ENCODE measurements around the gene MAP3K10.

The MAP3K10 gene

DNA sequence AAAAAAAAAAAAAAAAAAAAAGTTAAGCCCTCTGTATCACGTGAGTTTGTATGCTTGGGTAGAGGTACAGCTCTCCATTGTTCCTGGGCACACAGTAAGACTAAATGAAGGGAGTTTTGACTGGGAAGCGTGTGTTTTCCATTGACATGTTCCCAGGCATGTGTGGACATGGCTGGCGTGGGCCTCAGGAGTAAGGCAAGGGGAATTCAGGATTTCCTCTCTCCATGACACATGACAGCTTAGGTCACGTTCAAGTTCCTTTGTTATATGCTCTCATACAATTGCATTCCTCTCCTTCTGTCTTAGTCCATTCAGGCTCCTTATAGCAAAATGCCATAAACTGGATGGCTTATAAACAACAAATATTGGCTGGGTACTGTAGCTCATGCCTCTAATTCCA, 17.1 kb upstream of the MAP3K10 start:
- no peak for DNase-seq (ENCODE audit: low read depth)

DNA sequence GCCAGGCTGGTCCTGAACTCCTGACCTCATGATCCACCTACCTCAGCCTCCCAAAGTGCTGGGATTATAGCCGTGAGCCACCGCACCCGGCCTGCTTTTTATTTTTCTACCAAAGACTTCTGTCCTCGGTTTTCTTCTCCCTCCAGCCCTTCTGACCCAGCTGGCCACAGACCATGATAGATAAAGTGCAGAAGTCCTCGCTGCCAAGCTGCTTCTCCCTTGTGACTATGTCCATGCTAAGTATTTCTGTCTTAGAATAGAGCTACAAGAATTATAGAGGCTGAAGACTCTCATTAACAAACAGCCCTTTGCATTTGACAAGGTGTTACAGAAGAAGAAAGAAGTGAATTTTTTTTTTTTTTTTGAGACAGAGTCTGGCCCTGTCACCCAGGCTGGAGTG, 15.4 kb upstream of the MAP3K10 start:
- no peak for DNase-seq (ENCODE audit: low read depth)

DNA sequence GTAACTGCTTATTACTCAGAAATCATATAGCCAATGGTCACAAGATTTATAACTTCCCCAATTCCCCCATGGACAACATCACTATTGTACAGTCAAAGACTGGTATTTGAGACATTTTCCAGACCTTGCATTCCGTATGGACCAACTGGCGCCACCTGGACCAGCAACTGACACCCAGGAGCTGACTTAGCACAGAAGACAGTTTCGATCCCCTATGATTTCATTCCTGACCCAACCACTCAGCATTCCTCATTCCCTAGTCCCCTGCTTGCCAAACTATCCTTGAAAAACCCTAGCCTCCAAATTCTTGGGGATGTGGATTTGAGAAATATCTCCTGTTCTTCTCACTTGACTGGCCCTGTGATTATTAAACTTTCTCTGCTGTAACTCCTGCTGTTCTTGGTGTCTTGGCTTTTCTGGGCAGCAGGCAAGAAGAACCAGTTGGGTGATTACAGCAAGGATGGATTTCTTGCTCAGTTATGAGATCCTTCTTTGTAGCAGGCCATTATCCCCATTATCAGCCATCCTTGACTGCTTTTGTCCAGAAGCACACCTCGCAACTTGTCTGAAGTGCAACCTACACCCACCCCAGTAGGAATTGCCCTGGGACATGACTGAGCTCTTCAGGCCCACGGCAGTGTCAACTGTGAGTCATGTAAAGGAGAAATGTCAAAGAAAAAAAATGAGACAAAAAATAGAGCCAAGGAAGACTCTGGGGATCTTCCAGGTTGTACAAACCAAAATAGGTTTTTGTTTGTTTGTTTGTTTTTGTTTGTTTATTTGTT, 13.7 kb upstream of the MAP3K10 start:
- DNase-seq (ENCODE audit: low read depth), result no peak

DNA sequence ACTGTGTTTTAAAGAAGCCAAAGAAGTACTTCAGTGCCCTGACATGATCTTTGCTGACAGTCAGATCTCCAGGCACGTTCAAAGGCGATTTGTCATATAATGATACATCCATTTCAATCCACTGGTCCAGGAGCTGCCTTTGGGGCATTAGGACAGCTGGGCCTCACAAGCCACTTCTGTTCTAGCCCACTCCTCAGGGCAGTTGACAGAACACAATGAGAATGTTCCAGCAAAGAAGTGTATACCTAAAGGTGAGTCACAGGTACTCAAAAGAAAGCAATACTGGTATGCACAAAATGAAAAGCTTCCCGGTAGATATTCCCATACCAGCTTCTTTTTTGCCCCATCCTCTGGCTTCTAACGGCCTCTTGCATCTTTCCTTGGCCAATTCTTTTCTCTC, 12.5 kb upstream of the MAP3K10 start:
- DNase-seq (ENCODE audit: low read depth), result no peak

DNA sequence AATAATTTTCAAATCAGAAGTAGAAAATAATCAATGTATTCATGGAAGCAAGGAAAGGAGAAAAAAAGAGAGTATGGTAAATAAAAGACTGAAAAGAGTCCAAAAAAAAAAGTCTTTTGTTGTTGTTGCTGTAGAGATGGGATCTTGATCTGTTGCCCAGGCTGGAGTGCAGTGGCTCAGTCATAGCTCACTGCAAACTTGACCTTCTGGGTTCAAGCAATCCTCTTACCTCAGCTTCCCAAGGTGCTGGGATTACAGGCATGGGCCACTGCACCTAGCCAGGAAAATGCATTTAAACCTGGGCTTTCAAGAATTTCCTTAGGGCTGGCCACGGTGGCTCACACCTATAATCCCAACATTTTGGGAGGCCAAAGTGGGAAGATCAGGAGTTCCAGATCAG, 7.0 kb upstream of the MAP3K10 start:
- DNase-seq (ENCODE audit: low read depth), result no peak

DNA sequence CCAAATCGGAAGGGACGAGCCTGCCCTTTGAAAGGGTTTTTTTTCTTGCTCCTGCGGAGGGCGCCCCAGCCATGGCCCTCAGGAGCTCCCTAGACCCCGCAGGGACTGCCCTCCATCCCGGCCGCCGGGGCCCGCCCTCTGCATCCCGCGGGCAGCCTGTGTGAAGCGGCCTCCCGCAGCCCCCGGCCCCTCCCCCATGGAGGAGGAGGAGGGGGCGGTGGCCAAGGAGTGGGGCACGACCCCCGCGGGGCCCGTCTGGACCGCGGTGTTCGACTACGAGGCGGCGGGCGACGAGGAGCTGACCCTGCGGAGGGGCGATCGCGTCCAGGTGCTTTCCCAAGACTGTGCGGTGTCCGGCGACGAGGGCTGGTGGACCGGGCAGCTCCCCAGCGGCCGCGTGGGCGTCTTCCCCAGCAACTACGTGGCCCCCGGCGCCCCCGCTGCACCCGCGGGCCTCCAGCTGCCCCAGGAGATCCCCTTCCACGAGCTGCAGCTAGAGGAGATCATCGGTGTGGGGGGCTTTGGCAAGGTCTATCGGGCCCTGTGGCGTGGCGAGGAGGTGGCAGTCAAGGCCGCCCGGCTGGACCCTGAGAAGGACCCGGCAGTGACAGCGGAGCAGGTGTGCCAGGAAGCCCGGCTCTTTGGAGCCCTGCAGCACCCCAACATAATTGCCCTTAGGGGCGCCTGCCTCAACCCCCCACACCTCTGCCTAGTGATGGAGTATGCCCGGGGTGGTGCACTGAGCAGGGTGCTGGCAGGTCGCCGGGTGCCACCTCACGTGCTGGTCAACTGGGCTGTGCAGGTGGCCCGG, 815 bp downstream of the MAP3K10 start:
- no peak for DNase-seq (ENCODE audit: low read depth)

DNA sequence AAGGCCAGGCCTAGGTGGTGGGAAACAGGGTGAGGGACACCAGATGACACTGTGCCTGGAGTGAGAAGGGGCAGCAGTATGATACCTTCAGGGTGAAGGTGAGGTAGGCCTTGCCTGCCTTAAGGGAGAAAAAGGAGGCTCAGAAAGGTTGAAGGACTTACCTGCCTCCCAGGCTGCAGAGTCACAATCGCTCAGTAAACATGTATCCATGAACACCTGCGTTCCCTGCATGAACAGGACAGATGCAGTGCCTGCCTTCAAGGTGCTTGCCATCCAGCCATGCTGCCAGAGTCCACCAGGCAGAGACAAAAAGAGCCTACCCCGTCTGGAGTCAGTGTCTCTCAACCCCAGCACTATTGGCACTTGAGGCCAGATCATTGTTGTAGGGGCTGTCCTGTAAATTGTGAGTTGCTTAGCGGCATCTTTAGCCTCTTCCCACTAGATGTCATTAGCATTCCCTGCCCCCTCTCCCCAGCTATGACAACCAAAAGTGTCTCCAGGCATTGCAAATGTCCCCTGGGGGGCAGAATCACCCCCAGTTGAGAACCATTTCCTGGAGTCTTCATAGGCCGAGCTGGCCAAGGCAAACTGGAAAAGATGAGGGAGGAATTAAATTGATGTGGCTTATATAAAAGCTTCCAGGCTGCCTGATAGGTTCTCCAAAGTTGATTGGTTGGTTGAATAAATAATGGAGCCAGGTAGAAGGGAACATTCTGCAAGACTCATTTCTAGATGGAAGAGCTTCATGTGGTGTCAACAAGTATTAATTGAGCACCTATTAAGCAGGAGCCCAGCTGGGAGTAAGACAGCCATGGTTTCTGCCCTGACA, 1.7 kb downstream of the MAP3K10 start:
- DNase-seq (ENCODE audit: low read depth), result no peak

DNA sequence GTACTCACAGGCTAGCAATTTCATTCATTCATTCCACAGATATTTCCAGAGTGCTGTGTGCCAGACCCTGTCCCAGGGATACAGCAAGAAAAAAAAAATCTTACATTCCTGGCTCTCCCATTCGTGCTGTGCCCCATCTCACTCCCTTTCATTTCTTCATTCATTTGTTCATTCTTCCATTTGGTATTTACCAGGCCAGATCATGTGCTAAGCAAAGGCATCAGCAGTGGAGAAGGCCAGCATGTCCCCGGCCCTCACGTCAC, 2.3 kb downstream of the MAP3K10 start:
- no peak for DNase-seq (ENCODE audit: low read depth)

DNA sequence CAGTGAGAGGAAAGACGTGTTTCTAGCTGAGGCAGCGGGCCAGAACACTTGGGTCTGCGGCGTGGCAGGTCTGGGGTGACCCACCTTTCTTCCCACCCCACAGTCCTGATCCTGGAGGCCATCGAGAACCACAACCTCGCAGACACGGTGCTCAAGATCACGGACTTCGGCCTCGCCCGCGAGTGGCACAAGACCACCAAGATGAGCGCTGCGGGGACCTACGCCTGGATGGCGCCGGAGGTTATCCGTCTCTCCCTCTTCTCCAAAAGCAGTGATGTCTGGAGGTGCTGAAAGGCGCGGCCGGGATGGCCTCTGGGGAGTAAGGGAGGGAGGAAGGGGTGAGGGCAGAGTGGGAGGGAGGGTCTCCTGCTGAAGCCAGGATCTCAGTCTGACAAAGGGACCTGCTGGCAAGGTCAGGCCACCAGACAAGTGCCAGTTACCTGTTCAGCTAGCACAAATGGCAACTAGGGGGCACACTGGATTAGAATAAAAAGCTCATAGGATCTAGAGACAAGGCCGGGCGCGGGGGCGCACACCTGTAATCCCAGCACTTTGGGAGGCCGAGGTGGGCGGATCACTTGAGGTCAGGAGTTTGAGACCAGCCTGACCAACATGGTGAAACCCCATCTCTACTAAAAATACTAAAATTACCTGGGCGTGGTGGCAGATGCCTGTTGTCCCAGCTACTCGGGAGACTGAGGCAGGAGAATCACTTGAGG, 7.2 kb downstream of the MAP3K10 start:
- DNase-seq (ENCODE audit: low read depth), result no peak

DNA sequence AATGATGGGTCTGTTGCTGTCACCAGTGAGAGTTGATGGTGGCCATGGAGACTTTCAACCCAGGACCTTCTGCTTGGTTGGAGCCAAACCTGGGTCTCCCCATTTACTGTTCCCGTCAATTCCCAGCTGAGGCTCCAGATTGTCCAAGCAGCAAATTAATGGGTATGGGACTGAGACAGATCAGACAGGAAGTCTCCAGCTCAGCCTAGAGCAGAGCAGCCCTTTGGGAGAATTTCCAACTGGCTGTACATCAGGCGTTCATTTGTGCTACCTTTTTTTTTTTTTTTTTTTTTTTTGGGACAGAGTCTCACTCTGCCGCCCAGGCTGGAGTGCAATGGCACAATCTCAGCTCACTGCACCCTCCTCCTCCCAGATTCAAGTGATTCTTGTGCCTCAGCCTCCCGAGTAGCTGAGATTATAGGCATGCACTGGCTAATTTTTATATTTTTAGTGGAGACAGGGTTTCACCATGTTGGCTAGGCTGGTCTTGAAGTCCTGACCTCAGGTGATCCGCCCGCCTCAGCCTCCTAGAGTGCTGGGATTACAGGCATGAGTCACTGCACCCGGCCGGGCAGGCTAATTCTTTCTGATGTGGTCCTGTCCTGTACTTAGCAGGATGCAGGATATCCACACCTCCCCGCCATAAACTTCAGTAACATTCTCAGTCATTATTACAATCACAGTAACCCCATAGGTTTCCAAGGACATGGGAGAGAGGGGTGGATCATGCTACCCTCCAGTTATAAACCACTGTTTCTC, 9.3 kb downstream of the MAP3K10 start:
- no peak for DNase-seq (ENCODE audit: low read depth)

DNA sequence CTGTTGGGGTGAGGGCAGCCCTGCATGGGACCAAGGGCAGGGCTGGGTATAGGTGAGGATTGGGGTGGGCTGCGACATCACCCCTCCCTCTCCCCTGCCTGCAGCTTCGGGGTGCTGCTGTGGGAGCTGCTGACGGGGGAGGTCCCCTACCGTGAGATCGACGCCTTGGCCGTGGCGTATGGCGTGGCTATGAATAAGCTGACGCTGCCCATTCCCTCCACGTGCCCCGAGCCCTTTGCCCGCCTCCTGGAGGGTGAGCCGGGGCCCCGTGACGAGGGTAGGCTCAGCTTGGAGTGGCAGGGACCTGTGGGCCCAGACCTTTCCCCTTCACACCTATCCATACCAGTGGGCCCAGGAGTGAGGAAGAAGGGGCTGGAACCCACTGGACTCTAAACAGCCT, 13.2 kb downstream of the MAP3K10 start:
- no peak for DNase-seq (ENCODE audit: low read depth)

DNA sequence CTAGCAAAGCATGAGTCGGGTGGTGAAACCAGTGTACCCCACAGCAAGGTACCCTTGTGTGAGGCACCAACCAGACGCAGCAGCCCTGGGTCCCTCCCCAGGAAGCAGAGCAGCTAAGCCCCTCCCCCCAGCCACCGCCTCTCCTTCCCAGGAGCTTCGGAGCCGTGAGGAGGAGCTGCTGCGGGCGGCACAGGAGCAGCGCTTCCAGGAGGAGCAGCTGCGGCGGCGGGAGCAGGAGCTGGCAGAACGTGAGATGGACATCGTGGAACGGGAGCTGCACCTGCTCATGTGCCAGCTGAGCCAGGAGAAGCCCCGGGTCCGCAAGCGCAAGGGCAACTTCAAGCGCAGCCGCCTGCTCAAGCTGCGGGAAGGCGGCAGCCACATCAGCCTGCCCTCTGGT, 14.5 kb downstream of the MAP3K10 start:
- no peak for DNase-seq (ENCODE audit: low read depth)

DNA sequence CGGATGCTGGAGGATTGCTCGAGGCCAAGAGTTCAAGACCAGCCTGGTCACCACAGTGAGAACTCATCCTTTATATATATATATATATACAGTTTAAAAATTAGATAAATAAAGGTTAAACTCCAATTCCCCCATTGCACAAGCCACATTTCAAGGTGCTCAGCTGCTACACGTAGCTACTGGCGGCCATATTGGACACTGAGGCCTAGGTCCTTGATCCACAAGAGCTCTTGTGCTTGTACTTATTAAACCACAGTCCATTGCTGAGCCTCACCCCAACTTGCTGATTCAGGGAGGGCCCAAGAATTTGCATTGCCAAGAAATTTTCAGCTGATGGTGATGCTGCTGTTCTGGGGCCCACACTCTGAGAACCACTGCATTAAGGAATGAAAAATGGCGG, 17.4 kb downstream of the MAP3K10 start:
- no peak for DNase-seq (ENCODE audit: low read depth)

DNA sequence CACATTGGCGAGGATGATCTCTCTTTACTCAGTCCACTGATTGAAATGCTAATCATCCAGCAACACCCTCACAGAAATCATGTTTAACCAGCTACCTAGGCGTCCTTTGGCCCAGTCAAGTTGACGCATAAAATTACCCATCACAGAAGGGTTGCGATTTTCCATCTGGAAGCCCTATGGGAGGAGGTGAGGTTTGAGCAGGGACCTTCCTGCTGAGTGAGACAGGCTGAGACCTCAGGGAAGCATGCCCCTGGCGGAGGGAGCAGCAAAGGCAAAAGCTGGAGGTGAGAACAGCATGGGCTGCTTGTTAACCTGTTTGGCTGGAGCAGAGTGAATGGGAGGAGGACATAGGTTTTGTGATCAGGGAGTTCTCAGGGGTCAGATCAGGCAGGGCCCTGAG, 19.7 kb downstream of the MAP3K10 start:
- DNase-seq (ENCODE audit: low read depth), result no peak

DNA sequence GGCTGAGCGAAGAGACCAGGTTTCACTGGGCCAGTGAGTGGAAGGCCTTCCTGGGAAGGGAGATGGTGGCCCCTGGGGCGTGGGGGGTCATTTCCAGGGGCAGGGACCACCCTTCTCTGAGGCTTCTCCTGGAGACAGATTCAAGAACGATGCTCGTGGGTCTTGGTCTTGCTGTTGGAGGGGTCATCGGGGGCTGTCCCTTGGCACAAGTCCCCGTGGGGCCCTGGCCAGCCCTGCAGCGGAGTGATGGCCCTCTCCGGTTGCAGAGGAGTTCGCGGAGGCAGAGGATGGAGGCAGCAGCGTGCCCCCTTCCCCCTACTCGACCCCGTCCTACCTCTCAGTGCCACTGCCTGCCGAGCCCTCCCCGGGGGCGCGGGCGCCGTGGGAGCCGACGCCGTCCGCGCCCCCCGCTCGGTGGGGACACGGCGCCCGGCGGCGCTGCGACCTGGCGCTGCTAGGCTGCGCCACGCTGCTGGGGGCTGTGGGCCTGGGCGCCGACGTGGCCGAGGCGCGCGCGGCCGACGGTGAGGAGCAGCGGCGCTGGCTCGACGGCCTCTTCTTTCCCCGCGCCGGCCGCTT, 22.1 kb downstream of the MAP3K10 start:
- DNase-seq (ENCODE audit: low read depth), result no peak

DNA sequence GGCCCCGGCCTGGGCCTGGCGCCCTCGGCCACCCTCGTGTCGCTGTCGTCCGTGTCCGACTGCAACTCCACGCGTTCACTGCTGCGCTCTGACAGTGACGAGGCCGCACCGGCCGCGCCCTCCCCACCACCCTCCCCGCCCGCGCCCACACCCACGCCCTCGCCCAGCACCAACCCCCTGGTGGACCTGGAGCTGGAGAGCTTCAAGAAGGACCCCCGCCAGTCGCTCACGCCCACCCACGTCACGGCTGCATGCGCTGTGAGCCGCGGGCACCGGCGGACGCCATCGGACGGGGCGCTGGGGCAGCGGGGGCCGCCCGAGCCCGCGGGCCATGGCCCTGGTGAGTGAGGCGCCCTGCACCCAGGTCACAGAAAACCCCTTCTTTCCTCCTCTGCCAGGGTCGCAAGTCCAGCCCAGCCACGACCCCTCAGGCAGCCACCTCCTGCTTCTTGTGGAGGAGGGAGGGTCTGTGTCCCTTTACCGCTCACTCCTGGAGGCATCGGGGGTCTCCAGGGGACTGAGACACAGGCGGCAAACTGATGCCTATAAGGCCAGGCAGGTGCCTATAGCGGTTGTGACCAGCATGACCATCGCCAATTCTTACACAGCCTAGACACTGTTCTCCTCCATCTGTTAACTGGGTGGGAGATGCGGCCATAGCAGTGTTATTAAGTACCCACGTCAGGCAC, 22.8 kb downstream of the MAP3K10 start:
- no peak for DNase-seq (ENCODE audit: low read depth)

DNA sequence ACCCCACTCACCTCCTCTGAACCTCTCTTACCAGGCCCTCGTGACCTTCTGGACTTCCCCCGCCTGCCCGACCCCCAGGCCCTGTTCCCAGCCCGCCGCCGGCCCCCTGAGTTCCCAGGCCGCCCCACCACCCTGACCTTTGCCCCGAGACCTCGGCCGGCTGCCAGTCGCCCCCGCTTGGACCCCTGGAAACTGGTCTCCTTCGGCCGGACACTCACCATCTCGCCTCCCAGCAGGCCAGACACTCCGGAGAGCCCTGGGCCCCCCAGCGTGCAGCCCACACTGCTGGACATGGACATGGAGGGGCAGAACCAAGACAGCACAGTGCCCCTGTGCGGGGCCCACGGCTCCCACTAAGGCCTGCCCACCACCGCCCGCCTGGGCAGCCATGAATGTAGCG, 23.7 kb downstream of the MAP3K10 start:
- DNase-seq (ENCODE audit: low read depth), result no peak

DNA sequence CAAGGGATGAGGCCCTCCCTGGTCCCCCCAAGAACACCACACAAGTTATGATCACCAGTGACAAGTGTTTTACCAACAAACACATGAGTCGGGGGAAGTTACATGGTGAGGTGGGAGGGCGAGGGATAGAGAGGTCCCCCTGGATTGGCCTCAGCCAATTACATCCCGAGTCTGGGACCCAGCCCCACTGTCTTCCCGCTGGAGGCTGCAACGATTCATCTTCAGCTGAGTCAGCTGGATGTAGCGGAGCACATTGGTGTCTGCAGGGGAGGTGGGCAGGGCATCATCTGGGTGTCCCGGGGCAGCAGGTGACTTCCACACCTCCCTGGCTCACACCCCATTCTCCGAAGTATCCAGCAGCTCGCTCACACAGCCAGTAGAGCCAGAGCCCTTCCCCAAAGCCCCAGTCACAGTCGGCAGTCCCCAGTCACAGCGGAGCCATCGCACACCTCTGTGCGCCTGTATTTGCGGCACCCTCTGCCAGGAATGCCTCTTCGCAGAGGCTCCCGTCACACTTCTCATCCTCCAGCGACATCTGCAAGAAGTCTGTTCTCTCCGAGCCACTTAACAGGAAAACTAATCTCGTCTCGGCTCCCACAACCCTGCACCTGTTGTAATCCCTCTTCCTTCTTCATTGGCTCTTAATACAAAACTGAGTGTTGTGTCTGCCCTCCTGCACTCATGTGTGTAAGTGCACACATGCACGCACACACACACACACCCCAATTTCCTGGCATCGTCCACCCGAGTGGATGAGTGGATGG, 25.0 kb downstream of the MAP3K10 start:
- no peak for DNase-seq (ENCODE audit: low read depth)

DNA sequence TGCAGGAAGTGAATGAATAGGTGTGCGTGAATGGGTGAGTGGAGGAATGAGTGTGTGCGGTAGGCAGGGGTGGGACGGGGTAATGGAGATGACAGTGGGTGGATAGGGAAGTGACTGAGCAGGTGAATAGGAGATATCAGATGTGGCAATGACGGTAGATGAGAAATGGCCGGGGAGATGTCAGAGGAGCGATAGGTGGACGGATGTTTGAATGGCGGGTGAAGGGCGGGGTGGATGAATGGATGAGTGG, 25.5 kb downstream of the MAP3K10 start:
- no peak for DNase-seq (ENCODE audit: low read depth)

Measured in activated T-cell treated with anti-CD3 and anti-CD28 coated beads for 24 hours (primary cell).